NCI-H446 treated with DMSO at 0.1 percent for 48 hours (cell line): ENCODE measurements around the gene WAPL.

Source experiments
- DNase-seq: peaks from one replicate; lab custom pipeline; 2025; lab: John Stamatoyannopoulos, UW

The WAPL gene

GRCh38 chr10:86524225-86524962 lies 2.8 kb upstream of the WAPL start:
- no peak for DNase-seq

GRCh38 chr10:86523348-86523747 lies 1.8 kb upstream of the WAPL start:
- no peak for DNase-seq

GRCh38 chr10:86522510-86522855 lies 891 bp upstream of the WAPL start:
- no peak for DNase-seq

GRCh38 chr10:86520871-86521677 lies 518 bp downstream of the WAPL start:
- no peak for DNase-seq

GRCh38 chr10:86518781-86519180 lies 2.8 kb downstream of the WAPL start:
- no peak for DNase-seq

GRCh38 chr10:86512137-86512536 lies 9.5 kb downstream of the WAPL start:
- peak; percentile 11 for DNase-seq

- DNase-seq: no peak
These were observed 10.3 kb downstream of the WAPL start for GRCh38 chr10:86511027-86511865.

- no peak for DNase-seq
These were observed 12.4 kb downstream of the WAPL start for GRCh38 chr10:86509145-86509544.

GRCh38 chr10:86508217-86508616 lies 13.4 kb downstream of the WAPL start:
- no peak for DNase-seq

GRCh38 chr10:86506499-86506898 lies 15.1 kb downstream of the WAPL start:
- DNase-seq: no peak

GRCh38 chr10:86506062-86506461 lies 15.5 kb downstream of the WAPL start:
- no peak for DNase-seq

- DNase-seq: no peak
These were observed 17.1 kb downstream of the WAPL start for GRCh38 chr10:86504510-86504909.

GRCh38 chr10:86500846-86501245 lies 20.7 kb downstream of the WAPL start:
- DNase-seq: no peak

- DNase-seq: no peak
These were observed 23.0 kb downstream of the WAPL start for GRCh38 chr10:86498598-86498997.

GRCh38 chr10:86497621-86498020 lies 24.0 kb downstream of the WAPL start:
- DNase-seq: no peak

- no peak for DNase-seq
These were observed 31.5 kb downstream of the WAPL start for GRCh38 chr10:86489960-86490612.

GRCh38 chr10:86489071-86489810 lies 32.4 kb downstream of the WAPL start:
- no peak for DNase-seq

GRCh38 chr10:86486856-86487255 lies 34.7 kb downstream of the WAPL start:
- no peak for DNase-seq

- DNase-seq: no peak
These were observed 37.9 kb downstream of the WAPL start for GRCh38 chr10:86483664-86484063.

- DNase-seq: no peak
These were observed 39.8 kb downstream of the WAPL start for GRCh38 chr10:86481761-86482160.

- no peak for DNase-seq
These were observed 41.0 kb downstream of the WAPL start for GRCh38 chr10:86480571-86480970.
